ENCODE measurements around the gene PPP2R2C. TPM values are rescaled to one million over a fixed set of nuclear protein-coding genes. Genes with fewer than 3 reads are reported as not detected.

The PPP2R2C gene
- total RNA-seq, 2 experiments from 2014 or later: not detected

DNA sequence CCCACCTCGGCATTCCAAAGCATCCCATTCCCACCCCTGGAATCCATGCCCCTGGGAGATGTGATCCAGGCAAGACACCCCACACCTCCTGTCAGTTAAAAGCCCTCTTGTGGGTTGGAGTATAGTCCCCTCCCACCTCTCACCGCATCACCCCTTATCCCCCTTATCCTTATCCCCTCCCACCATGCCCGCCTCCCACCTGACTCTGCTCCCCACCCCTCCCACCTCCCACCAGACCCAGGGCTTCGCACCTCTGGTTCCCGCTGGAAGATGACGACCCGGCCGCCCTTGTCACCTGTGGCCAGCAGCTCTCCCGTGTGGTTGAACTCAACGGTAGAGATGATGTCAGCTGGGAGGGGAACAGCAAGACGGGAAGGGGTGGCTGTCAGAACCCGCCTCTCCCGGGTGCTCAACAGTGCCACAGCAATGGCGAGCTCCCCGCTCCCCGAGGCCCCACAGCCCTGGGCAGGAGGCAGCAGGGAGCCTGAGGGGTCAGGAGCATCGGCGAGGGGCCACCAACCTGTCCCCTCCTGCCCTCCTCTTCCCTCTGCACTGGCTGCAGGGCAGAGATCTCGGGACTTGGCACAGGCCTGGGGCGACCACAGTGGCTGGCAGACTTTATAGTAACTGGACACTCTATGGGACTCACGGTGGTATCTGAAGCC is 91.5 kb downstream of the PPP2R2C start:
- Histone ChIP-seq H3K9me3 (ENCODE audit: low read length) (no peaks in the 10 kb centered on the region), H3K4me1 (ENCODE audit: insufficient read depth, low read length, poor library complexity, severe bottlenecking) (no peaks in the 10 kb centered on the region), H3K9me2 (ENCODE audit: insufficient read depth, low read length) (no peaks in the 10 kb centered on the region), H3K4me2 (ENCODE audit: low read length) (no peak overlapping the region), H3K27ac (ENCODE audit: low read depth, low read length, poor library complexity, severe bottlenecking) (no peak overlapping the region), H3K79me2 (ENCODE audit: insufficient read depth, low read depth, low read length) (no peaks in the 10 kb centered on the region), H3K36me3 (ENCODE audit: insufficient read depth, low read length) (no peaks in the 10 kb centered on the region), H4K20me1 (ENCODE audit: insufficient read depth, low read length) (no peaks in the 10 kb centered on the region), H2AFZ (ENCODE audit: low read length) (no peak overlapping the region), H3K4me3 (ENCODE audit: low read depth, low read length, poor library complexity, severe bottlenecking) (no peak overlapping the region)
- DNase-seq (ENCODE audit: low spot score): no peak
- POLR2A ChIA-PET: no interaction called here
- no TSS peak for BruUV-seq (replicated peaks)
- CTCF ChIA-PET (ENCODE audit: unreplicated experiment): no interaction called here
- no peak for TF ChIP-seq EZH2phosphoT487 (IDR thresholded peaks at IDR 0.05; ENCODE audit: borderline replicate concordance, low read depth, low read length)
- TF ChIP-seq, protein P1, sequence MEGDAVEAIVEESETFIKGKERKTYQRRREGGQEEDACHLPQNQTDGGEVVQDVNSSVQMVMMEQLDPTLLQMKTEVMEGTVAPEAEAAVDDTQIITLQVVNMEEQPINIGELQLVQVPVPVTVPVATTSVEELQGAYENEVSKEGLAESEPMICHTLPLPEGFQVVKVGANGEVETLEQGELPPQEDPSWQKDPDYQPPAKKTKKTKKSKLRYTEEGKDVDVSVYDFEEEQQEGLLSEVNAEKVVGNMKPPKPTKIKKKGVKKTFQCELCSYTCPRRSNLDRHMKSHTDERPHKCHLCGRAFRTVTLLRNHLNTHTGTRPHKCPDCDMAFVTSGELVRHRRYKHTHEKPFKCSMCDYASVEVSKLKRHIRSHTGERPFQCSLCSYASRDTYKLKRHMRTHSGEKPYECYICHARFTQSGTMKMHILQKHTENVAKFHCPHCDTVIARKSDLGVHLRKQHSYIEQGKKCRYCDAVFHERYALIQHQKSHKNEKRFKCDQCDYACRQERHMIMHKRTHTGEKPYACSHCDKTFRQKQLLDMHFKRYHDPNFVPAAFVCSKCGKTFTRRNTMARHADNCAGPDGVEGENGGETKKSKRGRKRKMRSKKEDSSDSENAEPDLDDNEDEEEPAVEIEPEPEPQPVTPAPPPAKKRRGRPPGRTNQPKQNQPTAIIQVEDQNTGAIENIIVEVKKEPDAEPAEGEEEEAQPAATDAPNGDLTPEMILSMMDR (conservative IDR thresholded peaks at IDR 0.05; ENCODE audit: low read length): no peak
- intact Hi-C loops (cut with micrococcal nuclease; ENCODE audit: unreplicated experiment): no loop called here

DNA sequence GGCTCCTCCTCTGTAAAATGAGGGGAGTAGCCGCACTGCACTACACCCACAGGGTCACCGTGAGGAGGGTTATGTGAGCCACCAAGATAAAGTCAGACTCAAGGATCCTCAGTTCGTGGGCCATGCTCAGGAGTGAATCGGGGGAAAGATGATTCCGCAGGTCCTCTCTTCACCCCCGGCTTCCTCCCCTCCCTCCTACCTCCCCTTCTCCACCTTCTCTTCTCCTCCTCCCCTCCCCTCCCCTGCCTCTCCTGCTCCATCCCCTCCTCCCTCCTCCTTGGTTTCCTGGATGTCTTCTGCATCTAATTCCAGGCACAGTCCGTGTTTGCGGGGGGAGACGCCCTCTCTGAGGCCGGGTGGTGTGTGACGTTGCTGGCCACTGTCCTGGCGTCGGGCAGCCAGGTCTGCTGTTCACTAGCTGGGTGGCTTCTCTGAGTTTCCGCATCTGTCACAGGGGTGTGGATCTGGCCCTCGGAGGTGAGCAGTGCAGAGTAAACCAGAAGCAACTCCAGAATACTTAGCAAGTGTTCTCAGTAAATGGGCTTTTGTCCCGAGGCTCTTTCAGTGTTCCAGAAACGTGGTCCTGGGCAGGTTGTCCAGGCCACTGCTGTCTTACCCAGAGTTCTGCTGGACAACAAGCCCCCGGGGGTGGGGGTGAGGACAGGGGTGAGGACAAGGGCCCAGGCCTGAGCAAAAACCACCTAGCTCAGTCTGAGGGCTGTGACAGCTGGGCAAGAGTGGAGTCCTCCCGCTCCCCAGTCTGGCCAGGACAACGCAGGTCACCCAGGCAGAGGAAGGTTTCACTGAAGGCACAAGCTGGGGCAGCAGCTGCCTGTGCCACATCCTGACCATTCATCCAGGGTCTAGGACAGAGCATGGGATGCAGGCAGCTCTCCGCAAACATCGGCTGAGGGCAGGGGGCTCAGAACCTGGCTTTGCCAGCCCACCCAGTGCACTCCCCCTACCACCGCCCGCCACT is 92.4 kb downstream of the PPP2R2C start:
- no peak for TF ChIP-seq EZH2phosphoT487 (IDR thresholded peaks at IDR 0.05; ENCODE audit: borderline replicate concordance, low read depth, low read length)
- TF ChIP-seq, protein P1 (conservative IDR thresholded peaks at IDR 0.05; ENCODE audit: low read length): no peak
- Histone ChIP-seq H2AFZ (ENCODE audit: low read length) (no peak overlapping the region), H3K4me1 (ENCODE audit: insufficient read depth, low read length, poor library complexity, severe bottlenecking) (no peaks in the 10 kb centered on the region), H3K27ac (ENCODE audit: low read depth, low read length, poor library complexity, severe bottlenecking) (no peak overlapping the region), H3K4me3 (ENCODE audit: low read depth, low read length, poor library complexity, severe bottlenecking) (no peak overlapping the region), H3K79me2 (ENCODE audit: insufficient read depth, low read depth, low read length) (no peaks in the 10 kb centered on the region), H3K36me3 (ENCODE audit: insufficient read depth, low read length) (no peaks in the 10 kb centered on the region), H3K4me2 (ENCODE audit: low read length) (no peak overlapping the region), H3K9me3 (ENCODE audit: low read length) (no peaks in the 10 kb centered on the region), H3K9me2 (ENCODE audit: insufficient read depth, low read length) (no peaks in the 10 kb centered on the region), H4K20me1 (ENCODE audit: insufficient read depth, low read length) (no peaks in the 10 kb centered on the region)
- ChIA-PET POLR2A (interaction anchor here (0.6 kb wide), 1 partner anchor 145 kb away, joined by 3 read pairs; no protein-coding TSS in a partner anchor), CTCF (ENCODE audit: unreplicated experiment) (no interaction called here)
- BruUV-seq (replicated peaks): no TSS peak
- no peak for DNase-seq (ENCODE audit: low spot score)
- intact Hi-C loops (cut with micrococcal nuclease; ENCODE audit: unreplicated experiment): no loop called here

Data from OCI-LY7 (cell line).